ENCODE results near the gene TTLL11. TPM values are rescaled to one million over a fixed set of nuclear protein-coding genes. Genes with fewer than 3 reads are reported as not detected.
A peak's percentile ranks its signal among the peaks of the same experiment; 100 is the strongest.

TTLL11 gene
- total RNA-seq, 1 donor, result 6.2 TPM

DNA sequence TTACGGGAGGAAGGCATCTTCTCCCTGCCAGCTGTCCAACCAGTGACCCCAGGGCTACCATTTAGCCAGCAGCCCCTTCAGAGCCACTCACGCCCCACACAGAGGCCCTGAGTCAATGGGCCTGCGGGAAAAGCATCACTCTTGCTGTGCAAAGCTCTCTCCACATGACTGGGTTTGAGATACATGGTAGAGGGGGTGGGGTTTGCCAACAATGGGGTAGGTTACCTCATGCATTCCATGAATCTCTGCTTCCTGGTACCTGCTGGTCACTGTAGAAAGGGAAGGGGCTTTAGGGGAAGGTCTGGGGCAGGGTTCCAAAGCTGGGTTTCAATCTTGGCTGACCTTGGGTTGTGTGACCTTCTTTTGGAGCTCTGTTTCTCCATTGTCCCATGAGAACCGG, 22.9 kb upstream of the TTLL11 start:
- TF ChIP-seq CTCF (IDR thresholded peaks at IDR 0.05; ENCODE audit: extremely low read depth, low read depth, low read length), result no peak
- Histone ChIP-seq H2AFZ (ENCODE audit: low read length) (no peak overlapping the region), H3K79me2 (ENCODE audit: insufficient read depth, low read length) (no peaks in the 10 kb centered on the region), H3K36me3 (ENCODE audit: insufficient read depth, low read length) (no peaks in the 10 kb centered on the region), H3K4me3 (ENCODE audit: insufficient read depth, low read length) (no peak overlapping the region), H3K27me3 (ENCODE audit: insufficient read depth, low read length) (no peaks in the 10 kb centered on the region), H4K20me1 (ENCODE audit: insufficient read depth, low read length) (no peaks in the 10 kb centered on the region), H3K4me1 (ENCODE audit: insufficient read depth, low read length) (no peaks in the 10 kb centered on the region), H3K27ac (ENCODE audit: low read depth, low read length) (no peak overlapping the region), H3K9me3 (ENCODE audit: low read depth, low read length) (no peaks in the 10 kb centered on the region), H3K4me2 (ENCODE audit: insufficient read depth, low read length) (no peak overlapping the region)
- DNase-seq (ENCODE audit: insufficient read length, low spot score, missing footprints), result peak; percentile 47

DNA sequence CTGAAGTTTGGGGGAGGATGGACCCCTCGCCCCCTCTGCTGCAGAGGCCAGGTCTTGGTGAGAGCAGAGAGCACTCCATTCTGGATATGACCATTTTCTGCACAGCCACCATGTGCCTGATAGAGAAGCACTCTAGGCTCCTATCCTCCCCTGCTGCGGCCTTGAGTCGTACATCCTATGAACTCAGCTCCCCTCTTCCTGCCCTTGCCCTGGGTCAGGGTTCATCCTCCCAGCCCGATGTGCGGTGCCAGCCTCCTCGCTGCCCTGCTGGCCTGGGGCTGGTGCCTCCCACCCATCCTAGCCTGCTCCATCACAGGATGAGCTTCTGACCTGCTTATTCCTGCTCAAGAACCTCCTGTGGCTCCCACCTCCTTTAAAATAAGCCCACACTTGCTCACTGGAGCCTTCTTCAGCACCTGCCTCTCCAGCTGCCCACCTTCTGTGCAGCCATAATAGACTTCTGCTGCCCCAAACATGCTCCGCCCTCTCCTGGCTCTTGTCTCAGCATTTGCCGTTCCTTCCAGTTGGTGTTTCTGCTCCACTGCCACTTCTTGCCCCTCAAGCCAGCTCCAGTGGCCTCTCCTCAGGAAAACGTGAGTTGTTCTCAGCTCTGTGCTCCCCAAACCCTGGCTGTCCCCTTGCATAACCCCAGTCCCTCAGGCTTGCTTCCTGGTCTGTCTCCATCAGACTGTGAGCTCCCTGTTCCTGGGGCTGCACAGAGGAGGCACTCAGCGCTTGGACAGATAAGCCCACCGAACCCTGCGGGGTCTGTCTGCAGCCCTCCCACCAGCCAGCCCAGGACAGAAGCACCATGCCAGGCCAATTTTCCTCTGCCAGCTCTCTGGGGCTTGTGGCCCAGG, 22.3 kb upstream of the TTLL11 start:
- DNase-seq (ENCODE audit: insufficient read length, low spot score, missing footprints), result peak; percentile 48
- Histone ChIP-seq H3K79me2 (ENCODE audit: insufficient read depth, low read length) (no peaks in the 10 kb centered on the region), H3K27me3 (ENCODE audit: insufficient read depth, low read length) (no peaks in the 10 kb centered on the region), H3K27ac (ENCODE audit: low read depth, low read length) (no peak overlapping the region), H3K9me3 (ENCODE audit: low read depth, low read length) (no peaks in the 10 kb centered on the region), H3K4me3 (ENCODE audit: insufficient read depth, low read length) (no peak overlapping the region), H4K20me1 (ENCODE audit: insufficient read depth, low read length) (no peaks in the 10 kb centered on the region), H3K4me2 (ENCODE audit: insufficient read depth, low read length) (no peak overlapping the region), H2AFZ (ENCODE audit: low read length) (no peak overlapping the region), H3K4me1 (ENCODE audit: insufficient read depth, low read length) (no peaks in the 10 kb centered on the region), H3K36me3 (ENCODE audit: insufficient read depth, low read length) (no peaks in the 10 kb centered on the region)
- TF ChIP-seq CTCF (IDR thresholded peaks at IDR 0.05; ENCODE audit: extremely low read depth, low read depth, low read length), result no peak

DNA sequence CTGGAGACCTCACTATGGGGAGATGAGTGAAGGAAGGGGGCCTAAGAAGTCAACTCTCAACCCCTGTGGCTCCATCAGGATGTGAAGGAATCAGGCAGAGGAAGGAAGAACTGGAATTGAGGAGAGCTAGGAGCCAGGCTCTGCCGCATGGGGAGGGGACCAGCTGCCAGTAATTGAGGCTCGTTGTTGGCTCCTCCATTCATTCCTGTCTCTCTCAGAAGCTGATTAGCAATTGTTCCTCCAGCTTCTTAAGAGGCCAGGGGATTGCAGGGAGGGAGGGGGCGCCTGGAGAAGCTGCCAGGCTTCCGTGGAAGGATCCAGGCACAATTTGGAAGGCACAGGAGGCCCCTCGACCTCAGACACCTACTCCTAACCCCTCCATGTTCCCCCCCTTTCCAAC, 20.5 kb upstream of the TTLL11 start:
- no peak overlapping the region for H3K27ac ChIP-seq (ENCODE audit: low read depth, low read length)
- no peak overlapping the region for H3K4me2 ChIP-seq (ENCODE audit: insufficient read depth, low read length)
- H3K9me3 ChIP-seq (ENCODE audit: low read depth, low read length), result no peaks in the 10 kb centered on the region
- H4K20me1 ChIP-seq (ENCODE audit: insufficient read depth, low read length), result no peaks in the 10 kb centered on the region
- no peaks in the 10 kb centered on the region for H3K36me3 ChIP-seq (ENCODE audit: insufficient read depth, low read length)
- H3K4me3 ChIP-seq (ENCODE audit: insufficient read depth, low read length), result no peak overlapping the region
- no peak for DNase-seq (ENCODE audit: insufficient read length, low spot score, missing footprints)
- no peak for TF ChIP-seq CTCF (IDR thresholded peaks at IDR 0.05; ENCODE audit: extremely low read depth, low read depth, low read length)
- H2AFZ ChIP-seq (ENCODE audit: low read length), result no peak overlapping the region
- no peaks in the 10 kb centered on the region for H3K79me2 ChIP-seq (ENCODE audit: insufficient read depth, low read length)
- H3K27me3 ChIP-seq (ENCODE audit: insufficient read depth, low read length), result no peaks in the 10 kb centered on the region
- H3K4me1 ChIP-seq (ENCODE audit: insufficient read depth, low read length), result no peaks in the 10 kb centered on the region

- H3K27ac ChIP-seq (ENCODE audit: low read depth, low read length), result no peak overlapping the region
- H3K79me2 ChIP-seq (ENCODE audit: insufficient read depth, low read length), result no peaks in the 10 kb centered on the region
- DNase-seq (ENCODE audit: insufficient read length, low spot score, missing footprints), result peak; percentile 73
- H2AFZ ChIP-seq (ENCODE audit: low read length), result no peak overlapping the region
- H3K27me3 ChIP-seq (ENCODE audit: insufficient read depth, low read length), result no peaks in the 10 kb centered on the region
- H3K4me2 ChIP-seq (ENCODE audit: insufficient read depth, low read length), result no peak overlapping the region
- H3K4me3 ChIP-seq (ENCODE audit: insufficient read depth, low read length), result no peak overlapping the region
- no peaks in the 10 kb centered on the region for H3K4me1 ChIP-seq (ENCODE audit: insufficient read depth, low read length)
- no peaks in the 10 kb centered on the region for H3K36me3 ChIP-seq (ENCODE audit: insufficient read depth, low read length)
- no peak for TF ChIP-seq CTCF (IDR thresholded peaks at IDR 0.05; ENCODE audit: extremely low read depth, low read depth, low read length)
- H4K20me1 ChIP-seq (ENCODE audit: insufficient read depth, low read length), result no peaks in the 10 kb centered on the region
- no peaks in the 10 kb centered on the region for H3K9me3 ChIP-seq (ENCODE audit: low read depth, low read length)
Observed at GRCh38 chr9:122112238-122112637, 19.1 kb upstream of the TTLL11 start.
